Measurements from ENCODE around the gene RAB3GAP2.
"Not testable (repeated sequence)": the region's sequence is repeated elsewhere in the genome, so short reads cannot be mapped to it uniquely, and the experiment has no call there.

The RAB3GAP2 gene

GRCh38 chr1:220290140-220290761 lies 18.0 kb upstream of the RAB3GAP2 start:
- no peak for DNase-seq (ENCODE audit: low spot score)

GRCh38 chr1:220287129-220287528 lies 14.9 kb upstream of the RAB3GAP2 start:
- DNase-seq (ENCODE audit: low spot score) = no peak

GRCh38 chr1:220283625-220284024 lies 11.4 kb upstream of the RAB3GAP2 start:
- no peak for DNase-seq (ENCODE audit: low spot score)

GRCh38 chr1:220281159-220281574 lies 8.9 kb upstream of the RAB3GAP2 start:
- no peak for DNase-seq (ENCODE audit: low spot score)

GRCh38 chr1:220280249-220280648 lies 8.0 kb upstream of the RAB3GAP2 start:
- no peak for DNase-seq (ENCODE audit: low spot score)

- DNase-seq (ENCODE audit: low spot score) = no peak
Measured at GRCh38 chr1:220278991-220279390, 6.7 kb upstream of the RAB3GAP2 start.

- DNase-seq (ENCODE audit: low spot score) = no peak
Measured at GRCh38 chr1:220275430-220275829, 3.2 kb upstream of the RAB3GAP2 start.

- DNase-seq (ENCODE audit: low spot score) = no peak
Measured at GRCh38 chr1:220274251-220274855, 2.1 kb upstream of the RAB3GAP2 start.

- no peak for DNase-seq (ENCODE audit: low spot score)
Measured at GRCh38 chr1:220272841-220273090, 513 bp upstream of the RAB3GAP2 start.

GRCh38 chr1:220271706-220272046 lies 577 bp downstream of the RAB3GAP2 start:
- DNase-seq (ENCODE audit: low spot score) = no peak

- no peak for DNase-seq (ENCODE audit: low spot score)
Measured at GRCh38 chr1:220269036-220269435, 3.2 kb downstream of the RAB3GAP2 start.

- DNase-seq (ENCODE audit: low spot score) = no peak
Measured at GRCh38 chr1:220267630-220268029, 4.6 kb downstream of the RAB3GAP2 start.

- DNase-seq (ENCODE audit: low spot score) = not testable (repeated sequence)
Measured at GRCh38 chr1:220260228-220260627, 12.0 kb downstream of the RAB3GAP2 start.

- DNase-seq (ENCODE audit: low spot score) = not testable (repeated sequence)
Measured at GRCh38 chr1:220259756-220260155, 12.5 kb downstream of the RAB3GAP2 start.

- not testable (repeated sequence) for DNase-seq (ENCODE audit: low spot score)
Measured at GRCh38 chr1:220256194-220256593, 16.1 kb downstream of the RAB3GAP2 start.

GRCh38 chr1:220255204-220255603 lies 17.0 kb downstream of the RAB3GAP2 start:
- DNase-seq (ENCODE audit: low spot score) = no peak

- not testable (repeated sequence) for DNase-seq (ENCODE audit: low spot score)
Measured at GRCh38 chr1:220253290-220253689, 19.0 kb downstream of the RAB3GAP2 start.

- DNase-seq (ENCODE audit: low spot score) = no peak
Measured at GRCh38 chr1:220251272-220251671, 21.0 kb downstream of the RAB3GAP2 start.

GRCh38 chr1:220250681-220251080 lies 21.6 kb downstream of the RAB3GAP2 start:
- DNase-seq (ENCODE audit: low spot score) = no peak

GRCh38 chr1:220249522-220249921 lies 22.7 kb downstream of the RAB3GAP2 start:
- DNase-seq (ENCODE audit: low spot score) = no peak

- DNase-seq (ENCODE audit: low spot score) = not testable (repeated sequence)
Measured at GRCh38 chr1:220248715-220249265, 23.5 kb downstream of the RAB3GAP2 start.

GRCh38 chr1:220245900-220246299 lies 26.4 kb downstream of the RAB3GAP2 start:
- DNase-seq (ENCODE audit: low spot score) = not testable (repeated sequence)

- no peak for DNase-seq (ENCODE audit: low spot score)
Measured at GRCh38 chr1:220243947-220244346, 28.3 kb downstream of the RAB3GAP2 start.

GRCh38 chr1:220241072-220241663 lies 31.1 kb downstream of the RAB3GAP2 start:
- no peak for DNase-seq (ENCODE audit: low spot score)

Data from cerebellar cortex (tissue), 1 donor.